ENCODE data around the gene ASTN2.

ASTN2 gene

DNA sequence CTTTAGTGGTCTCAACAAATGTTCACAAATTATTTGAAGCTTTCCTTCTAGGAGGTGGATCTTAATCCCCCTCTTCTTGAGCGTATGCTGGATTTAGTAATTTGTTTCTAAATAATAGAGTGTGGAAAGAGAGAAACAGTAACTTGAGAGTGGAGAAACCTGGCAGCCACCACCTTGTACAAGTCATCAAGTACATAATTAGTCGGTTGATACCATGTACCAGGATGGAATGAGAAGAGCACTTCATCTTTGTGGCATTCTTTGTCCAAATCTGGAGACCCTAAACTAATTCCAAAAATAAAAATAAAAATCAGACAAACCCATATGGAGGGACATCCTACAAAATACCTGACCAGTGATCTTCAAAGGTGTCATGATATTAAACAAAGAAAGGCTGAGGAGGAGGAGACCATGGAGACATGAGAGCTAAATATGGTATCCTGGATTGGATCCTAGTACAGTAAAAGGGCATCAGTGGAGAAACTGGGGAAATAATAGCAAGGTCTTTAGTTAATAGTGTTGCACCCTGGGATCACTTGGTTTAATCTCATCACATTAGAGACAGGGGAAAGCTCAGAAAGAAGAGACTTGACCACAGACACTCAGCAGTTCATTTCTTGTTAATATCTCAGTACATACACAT is 147.9 kb downstream of the ASTN2 start:
- no peaks in the 10 kb centered on the region for H3K36me3 ChIP-seq (ENCODE audit: insufficient read depth, low read length)
- H3K9ac ChIP-seq (ENCODE audit: low read length) = no peak overlapping the region
- no peaks in the 10 kb centered on the region for H3K27me3 ChIP-seq (ENCODE audit: control insufficient read depth in 1 of 2, insufficient read depth in 2 of 2, low read length in 2 of 2)
- no peak overlapping the region for H3K4me3 ChIP-seq (ENCODE audit: low read depth in 1 of 2, low read length in 2 of 2)
- no peaks in the 10 kb centered on the region for H3K9me3 ChIP-seq (ENCODE audit: low read length)
- H3K27ac ChIP-seq (ENCODE audit: low read depth, low read length) = no peak overlapping the region
- no peaks in the 10 kb centered on the region for H3K4me1 ChIP-seq (ENCODE audit: insufficient read depth, low read length)

DNA sequence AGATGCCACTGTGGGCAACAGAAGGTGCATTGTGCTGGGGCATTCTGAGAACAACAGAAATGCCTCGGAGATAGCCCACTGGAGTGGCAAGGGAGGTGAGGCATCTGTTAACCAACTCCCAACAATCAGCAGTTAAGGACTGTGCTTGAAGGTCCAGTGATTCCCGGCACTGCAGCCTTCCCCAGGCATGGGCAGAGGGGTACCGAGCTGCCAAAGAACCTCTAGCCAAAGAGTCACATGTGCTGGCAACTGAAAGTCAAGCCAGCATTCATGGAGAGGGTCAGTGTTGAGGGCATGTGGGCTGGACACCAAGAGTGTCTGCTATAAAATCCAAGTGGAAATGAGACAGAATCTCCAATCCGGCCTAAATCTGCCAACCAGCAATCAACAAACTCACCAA is 149.6 kb downstream of the ASTN2 start:
- Histone ChIP-seq H3K9me3 (ENCODE audit: low read length) (no peaks in the 10 kb centered on the region), H3K27me3 (ENCODE audit: control insufficient read depth in 1 of 2, insufficient read depth in 2 of 2, low read length in 2 of 2) (no peaks in the 10 kb centered on the region), H3K4me1 (ENCODE audit: insufficient read depth, low read length) (no peaks in the 10 kb centered on the region), H3K9ac (ENCODE audit: low read length) (no peak overlapping the region), H3K36me3 (ENCODE audit: insufficient read depth, low read length) (no peaks in the 10 kb centered on the region), H3K4me3 (ENCODE audit: low read depth in 1 of 2, low read length in 2 of 2) (no peak overlapping the region), H3K27ac (ENCODE audit: low read depth, low read length) (no peak overlapping the region)

DNA sequence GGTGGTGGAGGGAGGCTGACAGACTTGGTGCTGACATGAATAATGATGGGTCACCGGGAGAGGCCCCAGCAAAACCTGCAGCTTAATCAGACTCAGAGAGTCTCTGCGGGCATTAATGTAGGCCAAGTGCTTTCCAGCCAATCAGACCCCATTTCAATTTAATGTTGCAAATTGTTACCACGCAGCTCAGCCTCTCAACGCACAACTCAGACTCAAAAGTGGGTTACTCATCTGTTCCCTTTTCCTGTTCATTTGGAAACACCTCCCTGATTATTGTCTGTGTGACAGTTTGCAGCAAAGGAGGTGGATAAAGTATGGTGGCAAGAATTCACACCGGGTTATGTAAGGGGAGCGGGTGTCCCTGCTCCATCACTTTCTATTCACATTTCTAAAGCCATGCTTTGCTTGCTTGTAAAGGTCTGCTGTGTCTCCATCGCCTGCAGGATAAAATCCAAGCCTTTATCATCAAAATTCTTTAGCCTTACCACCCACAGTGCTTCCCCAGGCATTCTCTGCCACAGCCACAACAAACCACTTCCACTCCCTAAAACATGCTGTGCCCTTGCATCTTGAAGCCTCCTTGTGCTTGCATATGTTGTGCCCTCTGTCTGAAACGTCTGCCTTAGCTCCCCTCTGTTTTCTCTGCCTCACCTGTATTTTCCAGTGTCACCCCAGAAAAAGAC is 156.5 kb downstream of the ASTN2 start:
- Histone ChIP-seq H3K36me3 (ENCODE audit: insufficient read depth, low read length) (no peaks in the 10 kb centered on the region), H3K4me3 (ENCODE audit: low read depth in 1 of 2, low read length in 2 of 2) (no peak overlapping the region), H3K27ac (ENCODE audit: low read depth, low read length) (no peak overlapping the region), H3K9ac (ENCODE audit: low read length) (no peak overlapping the region), H3K27me3 (ENCODE audit: control insufficient read depth in 1 of 2, insufficient read depth in 2 of 2, low read length in 2 of 2) (no peaks in the 10 kb centered on the region), H3K4me1 (ENCODE audit: insufficient read depth, low read length) (no peaks in the 10 kb centered on the region), H3K9me3 (ENCODE audit: low read length) (no peaks in the 10 kb centered on the region)

DNA sequence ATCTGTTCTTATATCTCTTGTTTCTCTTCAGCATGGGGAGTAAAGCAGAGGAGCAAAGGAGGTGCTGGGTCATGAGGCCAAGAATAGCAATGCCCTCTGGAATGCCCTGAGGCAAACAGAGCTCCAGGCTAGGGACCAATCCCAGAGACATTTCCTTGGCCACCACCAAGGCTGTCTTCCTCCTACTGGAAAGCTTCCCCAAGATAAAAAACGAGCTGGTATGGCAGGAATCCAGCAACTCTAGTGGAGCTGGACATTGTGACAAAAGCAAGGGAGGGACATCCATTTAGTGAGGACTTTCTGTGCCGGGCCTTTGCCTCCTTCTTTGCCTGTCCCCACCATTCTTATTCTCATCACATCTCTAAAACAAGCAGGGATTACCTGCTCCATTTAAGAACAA is 161.6 kb downstream of the ASTN2 start:
- Histone ChIP-seq H3K4me1 (ENCODE audit: insufficient read depth, low read length) (no peaks in the 10 kb centered on the region), H3K27me3 (ENCODE audit: control insufficient read depth in 1 of 2, insufficient read depth in 2 of 2, low read length in 2 of 2) (no peaks in the 10 kb centered on the region), H3K27ac (ENCODE audit: low read depth, low read length) (no peak overlapping the region), H3K9ac (ENCODE audit: low read length) (no peak overlapping the region), H3K4me3 (ENCODE audit: low read depth in 1 of 2, low read length in 2 of 2) (no peak overlapping the region), H3K36me3 (ENCODE audit: insufficient read depth, low read length) (no peaks in the 10 kb centered on the region), H3K9me3 (ENCODE audit: low read length) (no peaks in the 10 kb centered on the region)

DNA sequence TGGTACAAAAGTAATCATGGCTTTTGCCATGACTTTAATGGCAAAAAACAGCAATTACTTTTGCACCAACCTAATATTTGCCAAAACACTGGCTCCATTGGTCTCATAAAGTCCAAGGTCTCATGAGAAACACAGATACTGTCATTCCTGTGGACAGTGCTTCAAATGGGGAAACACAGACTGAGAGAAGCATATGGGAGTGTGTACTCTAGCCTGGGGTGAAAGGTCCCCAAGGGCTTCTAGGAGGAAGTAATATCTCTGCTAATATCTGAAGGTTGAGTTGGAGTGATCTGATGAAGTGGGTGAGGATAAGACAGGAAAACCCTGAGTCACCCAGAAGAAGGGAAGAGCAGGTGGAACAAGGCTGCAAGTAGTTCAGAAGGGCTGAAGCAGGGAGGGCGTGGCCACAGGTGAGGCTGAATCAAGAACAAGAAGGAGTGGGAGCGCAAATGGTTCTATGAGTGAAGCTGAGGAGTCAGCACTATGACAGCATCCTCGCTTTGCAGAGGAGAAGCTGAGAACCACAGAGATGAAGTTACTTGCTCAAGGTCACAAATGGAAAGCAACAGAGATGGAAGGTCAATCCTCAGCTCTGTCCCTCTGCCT is 164.1 kb downstream of the ASTN2 start:
- Histone ChIP-seq H3K4me3 (ENCODE audit: low read depth in 1 of 2, low read length in 2 of 2) (no peak overlapping the region), H3K9ac (ENCODE audit: low read length) (no peak overlapping the region), H3K9me3 (ENCODE audit: low read length) (no peaks in the 10 kb centered on the region), H3K4me1 (ENCODE audit: insufficient read depth, low read length) (no peaks in the 10 kb centered on the region), H3K27ac (ENCODE audit: low read depth, low read length) (no peak overlapping the region), H3K27me3 (ENCODE audit: control insufficient read depth in 1 of 2, insufficient read depth in 2 of 2, low read length in 2 of 2) (no peaks in the 10 kb centered on the region), H3K36me3 (ENCODE audit: insufficient read depth, low read length) (no peaks in the 10 kb centered on the region)

DNA sequence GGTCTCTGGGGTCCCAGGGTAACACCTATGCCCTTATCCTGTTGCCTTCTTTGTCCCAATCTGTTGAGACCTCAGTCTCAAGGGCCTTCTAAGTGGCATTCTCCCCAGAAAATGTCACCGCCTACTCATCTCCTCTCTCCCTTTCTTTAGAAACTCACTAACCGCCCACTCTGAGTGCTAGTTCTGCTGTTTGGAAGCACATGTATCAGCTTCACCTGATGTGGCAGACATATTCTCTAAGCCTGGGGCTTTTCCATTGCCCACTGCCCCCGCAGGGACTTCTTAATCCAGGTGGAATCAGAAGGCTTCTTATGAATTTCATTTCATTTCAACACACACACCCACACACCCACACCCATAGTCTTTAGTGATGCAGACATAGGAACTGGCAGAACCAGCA is 165.1 kb downstream of the ASTN2 start:
- H3K4me1 ChIP-seq (ENCODE audit: insufficient read depth, low read length) = no peaks in the 10 kb centered on the region
- no peaks in the 10 kb centered on the region for H3K27me3 ChIP-seq (ENCODE audit: control insufficient read depth in 1 of 2, insufficient read depth in 2 of 2, low read length in 2 of 2)
- H3K27ac ChIP-seq (ENCODE audit: low read depth, low read length) = no peak overlapping the region
- H3K36me3 ChIP-seq (ENCODE audit: insufficient read depth, low read length) = no peaks in the 10 kb centered on the region
- no peaks in the 10 kb centered on the region for H3K9me3 ChIP-seq (ENCODE audit: low read length)
- H3K4me3 ChIP-seq (ENCODE audit: low read depth in 1 of 2, low read length in 2 of 2) = no peak overlapping the region
- H3K9ac ChIP-seq (ENCODE audit: low read length) = no peak overlapping the region

DNA sequence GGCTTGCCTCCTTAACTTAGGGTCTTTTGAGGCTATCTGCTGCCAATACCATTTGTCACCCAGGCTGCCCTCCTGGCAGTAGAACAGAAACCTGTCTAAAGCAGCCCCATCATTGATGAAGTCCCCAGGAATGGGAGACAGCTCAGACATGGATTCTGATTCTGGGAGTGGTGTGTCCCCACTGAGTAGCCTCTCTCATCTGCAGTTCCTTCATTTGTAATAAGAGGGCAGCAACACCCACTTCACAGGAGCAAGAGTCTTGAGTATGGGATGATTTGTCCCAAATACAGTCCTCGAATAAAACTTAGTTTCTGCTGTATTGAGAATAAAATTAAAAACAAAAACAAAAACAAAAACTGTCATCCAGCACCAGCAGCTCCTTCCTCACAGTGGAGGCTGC is 167.6 kb downstream of the ASTN2 start:
- no peak overlapping the region for H3K4me3 ChIP-seq (ENCODE audit: low read depth in 1 of 2, low read length in 2 of 2)
- no peaks in the 10 kb centered on the region for H3K4me1 ChIP-seq (ENCODE audit: insufficient read depth, low read length)
- no peaks in the 10 kb centered on the region for H3K9me3 ChIP-seq (ENCODE audit: low read length)
- H3K9ac ChIP-seq (ENCODE audit: low read length) = no peak overlapping the region
- no peaks in the 10 kb centered on the region for H3K36me3 ChIP-seq (ENCODE audit: insufficient read depth, low read length)
- H3K27ac ChIP-seq (ENCODE audit: low read depth, low read length) = no peak overlapping the region
- H3K27me3 ChIP-seq (ENCODE audit: control insufficient read depth in 1 of 2, insufficient read depth in 2 of 2, low read length in 2 of 2) = no peaks in the 10 kb centered on the region

DNA sequence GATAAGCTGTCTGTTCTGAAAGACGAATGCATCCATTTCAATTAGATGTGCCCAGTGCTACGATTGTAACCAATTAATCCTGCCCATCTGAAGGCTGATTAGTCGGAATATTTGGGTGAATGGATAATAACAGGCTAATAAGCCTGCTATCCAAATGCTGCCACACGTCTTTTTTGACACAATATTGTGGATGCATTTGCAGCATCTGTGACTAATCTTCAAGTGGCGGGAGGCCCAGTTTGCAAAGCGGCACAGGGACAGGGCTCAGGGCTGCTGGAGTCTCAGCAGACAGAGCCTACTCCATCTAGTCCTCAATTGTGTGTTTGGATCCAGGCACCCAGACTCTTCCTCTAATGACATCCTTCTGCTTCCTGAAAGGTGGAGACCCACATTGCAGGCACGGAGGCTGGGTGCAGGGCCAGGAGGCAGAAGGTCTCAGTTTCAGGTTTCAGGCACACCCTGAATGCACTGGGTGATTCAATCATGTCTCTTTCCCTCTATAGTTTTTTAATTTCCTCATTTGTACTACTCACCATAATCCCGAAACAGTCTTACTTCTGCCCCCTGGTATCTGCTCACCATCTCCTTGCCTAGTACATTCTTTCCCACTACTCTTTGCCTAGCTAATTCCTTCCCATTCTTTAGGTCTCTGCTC is 169.6 kb downstream of the ASTN2 start:
- Histone ChIP-seq H3K4me1 (ENCODE audit: insufficient read depth, low read length) (no peaks in the 10 kb centered on the region), H3K27ac (ENCODE audit: low read depth, low read length) (no peak overlapping the region), H3K4me3 (ENCODE audit: low read depth in 1 of 2, low read length in 2 of 2) (no peak overlapping the region), H3K27me3 (ENCODE audit: control insufficient read depth in 1 of 2, insufficient read depth in 2 of 2, low read length in 2 of 2) (no peaks in the 10 kb centered on the region), H3K9me3 (ENCODE audit: low read length) (no peaks in the 10 kb centered on the region), H3K9ac (ENCODE audit: low read length) (no peak overlapping the region), H3K36me3 (ENCODE audit: insufficient read depth, low read length) (no peaks in the 10 kb centered on the region)

DNA sequence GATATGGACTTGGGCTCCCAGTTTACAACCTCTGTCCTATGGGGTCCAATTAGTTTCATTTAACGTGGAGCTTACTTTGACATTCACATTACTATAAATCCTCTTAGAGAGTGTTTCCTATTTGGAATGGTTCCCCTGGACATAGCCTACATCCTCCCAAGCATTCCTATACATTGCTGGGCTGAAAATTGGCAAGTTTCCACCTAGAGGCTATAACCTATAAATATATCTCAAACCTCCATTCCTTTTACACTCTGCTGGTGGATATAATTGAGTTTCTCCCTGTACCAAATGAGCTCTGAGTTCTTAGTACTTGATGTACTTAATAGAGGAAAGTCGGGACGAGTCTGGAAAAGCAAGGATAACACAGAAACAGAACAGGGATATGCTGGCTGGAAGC is 172.8 kb downstream of the ASTN2 start:
- H3K9ac ChIP-seq (ENCODE audit: low read length) = no peak overlapping the region
- no peak overlapping the region for H3K27ac ChIP-seq (ENCODE audit: low read depth, low read length)
- no peaks in the 10 kb centered on the region for H3K4me1 ChIP-seq (ENCODE audit: insufficient read depth, low read length)
- no peak overlapping the region for H3K4me3 ChIP-seq (ENCODE audit: low read depth in 1 of 2, low read length in 2 of 2)
- no peaks in the 10 kb centered on the region for H3K9me3 ChIP-seq (ENCODE audit: low read length)
- no peaks in the 10 kb centered on the region for H3K36me3 ChIP-seq (ENCODE audit: insufficient read depth, low read length)
- no peaks in the 10 kb centered on the region for H3K27me3 ChIP-seq (ENCODE audit: control insufficient read depth in 1 of 2, insufficient read depth in 2 of 2, low read length in 2 of 2)

DNA sequence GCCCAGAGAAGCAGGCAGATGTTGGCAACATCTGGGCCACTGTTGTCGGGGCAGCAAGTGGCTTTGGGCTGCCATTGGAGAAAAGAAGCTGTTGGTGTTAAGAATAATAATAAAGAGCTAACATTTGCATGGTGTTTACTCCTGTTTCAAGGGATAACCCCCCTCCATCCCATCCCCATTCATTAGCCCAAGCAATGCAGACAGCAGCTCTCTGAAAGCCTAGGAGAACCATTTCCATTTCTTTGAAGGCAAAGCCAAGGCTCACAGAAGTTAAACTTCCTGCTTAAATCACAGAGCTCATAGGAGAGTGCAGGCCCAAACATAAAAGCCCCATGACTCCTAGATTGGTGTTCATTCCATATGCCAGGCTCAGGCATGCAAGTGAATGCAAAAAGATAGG is 175.4 kb downstream of the ASTN2 start:
- H3K27me3 ChIP-seq (ENCODE audit: control insufficient read depth in 1 of 2, insufficient read depth in 2 of 2, low read length in 2 of 2) = no peaks in the 10 kb centered on the region
- H3K27ac ChIP-seq (ENCODE audit: low read depth, low read length) = no peak overlapping the region
- no peaks in the 10 kb centered on the region for H3K9me3 ChIP-seq (ENCODE audit: low read length)
- H3K4me3 ChIP-seq (ENCODE audit: low read depth in 1 of 2, low read length in 2 of 2) = no peak overlapping the region
- no peaks in the 10 kb centered on the region for H3K4me1 ChIP-seq (ENCODE audit: insufficient read depth, low read length)
- no peak overlapping the region for H3K9ac ChIP-seq (ENCODE audit: low read length)
- no peaks in the 10 kb centered on the region for H3K36me3 ChIP-seq (ENCODE audit: insufficient read depth, low read length)

DNA sequence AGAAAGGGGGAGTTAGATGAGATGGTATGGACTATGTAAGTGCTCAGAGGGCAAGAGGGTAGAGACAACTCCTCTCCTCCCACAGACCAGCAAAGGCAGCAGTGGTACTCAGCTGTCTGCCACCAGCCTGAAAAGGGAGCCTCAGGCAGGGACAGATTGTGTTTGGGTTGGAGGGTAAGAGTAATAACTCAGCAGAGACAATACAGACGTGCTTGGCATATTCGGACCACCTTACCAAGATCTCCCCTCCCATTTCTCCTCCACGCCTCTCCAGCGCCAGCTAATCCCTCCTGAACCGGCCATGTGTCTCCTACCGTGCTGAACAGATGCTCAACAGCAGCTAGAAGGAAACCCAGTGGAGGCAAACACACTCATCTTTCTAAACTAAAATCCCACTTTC is 180.8 kb downstream of the ASTN2 start:
- Histone ChIP-seq H3K36me3 (ENCODE audit: insufficient read depth, low read length) (no peaks in the 10 kb centered on the region), H3K4me3 (ENCODE audit: low read depth in 1 of 2, low read length in 2 of 2) (no peak overlapping the region), H3K27ac (ENCODE audit: low read depth, low read length) (no peak overlapping the region), H3K9me3 (ENCODE audit: low read length) (no peaks in the 10 kb centered on the region), H3K9ac (ENCODE audit: low read length) (no peak overlapping the region), H3K4me1 (ENCODE audit: insufficient read depth, low read length) (no peaks in the 10 kb centered on the region), H3K27me3 (ENCODE audit: control insufficient read depth in 1 of 2, insufficient read depth in 2 of 2, low read length in 2 of 2) (no peaks in the 10 kb centered on the region)

Measured in muscle layer of colon (tissue), 2 donors.